Vagina (tissue), 2 donors: ENCODE measurements around the gene ERMP1. TPM values are rescaled to one million over a fixed set of nuclear protein-coding genes. Genes with fewer than 3 reads are reported as not detected.

Experiments
- DNase-seq, 2 donors: peaks; one replicate each; pipeline ENCODE4 v3.0.0-alpha.2; 2017; ENCODE audit errors: extremely low spot score in 2 of 2
- H3K27ac ChIP-seq: fragments of 200-600 bp; sonication (generic); one replicate; pipeline ENCODE4 v1.5.1; 2019
- H3K27me3 ChIP-seq: fragments of 200-600 bp; sonication (generic); one replicate; pipeline ENCODE4 v1.5.1; 2019
- H3K36me3 ChIP-seq, 2 donors: fragments of 200-600 bp; sonication (generic); one replicate each; pipeline ENCODE4 v1.5.1; 2017 to 2019
- H3K4me1 ChIP-seq: fragments of 200-600 bp; sonication (generic); one replicate; pipeline ENCODE4 v1.5.1; 2019
- H3K4me3 ChIP-seq, 2 donors: fragments of 200-600 bp; sonication (generic); 1 replicate in 1 of 2; 2 replicates in 1 of 2; pipeline ENCODE4 v1.5.1; 2016 to 2019
- H3K9me3 ChIP-seq: fragments of 200-600 bp; sonication (generic); one replicate; pipeline ENCODE4 v1.5.1; 2019
- CTCF ChIP-seq, 3 experiments: fragments of 450-650 bp in 2 of 3; fragments of 200-600 bp in 1 of 3; sonication (generic) in 1 of 3; IDR thresholded peaks; one replicate each; pipeline ENCODE4 v1.5.1; 2017 to 2019; ENCODE audit warnings: antibody characterized with exemption in 3 of 3, mild to moderate bottlenecking in 2 of 3, moderate library complexity in 2 of 3
- POLR2A ChIP-seq, 2 donors: fragments of 450-650 bp; IDR thresholded peaks; one replicate each; pipeline ENCODE4 v1.6.1; 2017; ENCODE audit warnings: antibody characterized with exemption in 2 of 2, mild to moderate bottlenecking in 2 of 2, moderate library complexity in 2 of 2
- POLR2AphosphoS5 ChIP-seq, 2 donors: sonication (generic); formaldehyde crosslinking; IDR thresholded peaks; one replicate each; pipeline ENCODE4 v1.9.0; 2017; ENCODE audit warnings: antibody characterized with exemption in 2 of 2, mild to moderate bottlenecking in 2 of 2, low read depth in 1 of 2; ENCODE audit not compliant: insufficient read depth in 1 of 2
- intact Hi-C: fragments of 100-400 bp; cut with DNase I; formaldehyde crosslinking; loops from one replicate; pipeline ENCODE4 v1.15.1; 2023
- total RNA-seq: library from RNA; depleted of rRNA; stranded (reverse); fragments of >200 nt; gene quantifications from one replicate; pipeline ENCODE4 v1.2.3, GENCODE V29; 2016

The ERMP1 gene
- total RNA-seq, 1 donor from 2014 or later = 15.5 TPM

- H3K9me3 ChIP-seq = no peaks in the 10 kb centered on the region
- no peaks in the 10 kb centered on the region for H3K27me3 ChIP-seq
- no peak for DNase-seq
- TF ChIP-seq POLR2AphosphoS5 (IDR thresholded peaks at IDR 0.05; ENCODE audit: insufficient read depth in 1 of 2, low read depth in 1 of 2) = no peak
- TF ChIP-seq POLR2A (IDR thresholded peaks at IDR 0.05) = no peak
- no peak for TF ChIP-seq CTCF (IDR thresholded peaks at IDR 0.05)
- H3K27ac ChIP-seq = no peak overlapping the region
- intact Hi-C loops = no loop called here
- H3K4me3 ChIP-seq = no peak overlapping the region
- H3K36me3 ChIP-seq = no peaks in the 10 kb centered on the region
- H3K4me1 ChIP-seq = no peaks in the 10 kb centered on the region
These were observed 37.8 kb upstream of the ERMP1 start for GRCh38 chr9:5870691-5871090.

GRCh38 chr9:5870020-5870339, 37.1 kb upstream of the ERMP1 start:
- no peaks in the 10 kb centered on the region for H3K9me3 ChIP-seq
- DNase-seq = no peak
- intact Hi-C loops = no loop called here
- H3K27me3 ChIP-seq = no peaks in the 10 kb centered on the region
- TF ChIP-seq POLR2AphosphoS5 (IDR thresholded peaks at IDR 0.05; ENCODE audit: insufficient read depth in 1 of 2, low read depth in 1 of 2) = no peak
- no peak for TF ChIP-seq CTCF (IDR thresholded peaks at IDR 0.05)
- no peak for TF ChIP-seq POLR2A (IDR thresholded peaks at IDR 0.05)
- no peak overlapping the region for H3K27ac ChIP-seq
- no peaks in the 10 kb centered on the region for H3K36me3 ChIP-seq
- H3K4me3 ChIP-seq = no peak overlapping the region
- no peaks in the 10 kb centered on the region for H3K4me1 ChIP-seq

- intact Hi-C loops = no loop called here
These were observed 36.5 kb upstream of the ERMP1 start for GRCh38 chr9:5869315-5870019.

GRCh38 chr9:5868235-5868634, 35.3 kb upstream of the ERMP1 start:
- no peaks in the 10 kb centered on the region for H3K36me3 ChIP-seq
- no peaks in the 10 kb centered on the region for H3K27me3 ChIP-seq
- H3K4me1 ChIP-seq = no peaks in the 10 kb centered on the region
- no peak for DNase-seq
- H3K9me3 ChIP-seq = no peaks in the 10 kb centered on the region
- intact Hi-C loops = no loop called here
- TF ChIP-seq POLR2AphosphoS5 (IDR thresholded peaks at IDR 0.05; ENCODE audit: insufficient read depth in 1 of 2, low read depth in 1 of 2) (no peak), CTCF (IDR thresholded peaks at IDR 0.05) (no peak), POLR2A (IDR thresholded peaks at IDR 0.05) (no peak)
- no peak overlapping the region for H3K4me3 ChIP-seq
- H3K27ac ChIP-seq = no peak overlapping the region

More at GRCh38 chr9:5869315-5870019, 36.5 kb upstream of the ERMP1 start:
- Histone ChIP-seq H3K4me3 (no peak overlapping the region), H3K27me3 (no peaks in the 10 kb centered on the region), H3K36me3 (no peaks in the 10 kb centered on the region), H3K4me1 (no peaks in the 10 kb centered on the region), H3K27ac (no peak overlapping the region), H3K9me3 (no peaks in the 10 kb centered on the region)
- DNase-seq = no peak
- TF ChIP-seq CTCF (IDR thresholded peaks at IDR 0.05) (no peak), POLR2AphosphoS5 (IDR thresholded peaks at IDR 0.05; ENCODE audit: insufficient read depth in 1 of 2, low read depth in 1 of 2) (no peak), POLR2A (IDR thresholded peaks at IDR 0.05) (no peak)

GRCh38 chr9:5866685-5867084, 33.8 kb upstream of the ERMP1 start:
- Histone ChIP-seq H3K4me3 (no peak overlapping the region), H3K27ac (no peak overlapping the region), H3K36me3 (no peaks in the 10 kb centered on the region), H3K9me3 (no peaks in the 10 kb centered on the region), H3K27me3 (no peaks in the 10 kb centered on the region), H3K4me1 (no peaks in the 10 kb centered on the region)
- TF ChIP-seq CTCF (IDR thresholded peaks at IDR 0.05) (no peak), POLR2A (IDR thresholded peaks at IDR 0.05) (no peak), POLR2AphosphoS5 (IDR thresholded peaks at IDR 0.05; ENCODE audit: insufficient read depth in 1 of 2, low read depth in 1 of 2) (no peak)
- no peak for DNase-seq
- intact Hi-C loops = no loop called here
